Erythroblast (primary cell): ENCODE data around the gene CCNY.

Source experiments
- GATA1 ChIP-seq: IDR thresholded peaks from 2 replicates; pipeline ENCODE4 v1.6.1; 2011; ENCODE audit warnings: low read depth, mild to moderate bottlenecking, control low read depth, low read length, moderate library complexity
- POLR2A ChIP-seq: IDR thresholded peaks from 2 replicates; pipeline ENCODE4 v1.6.1; 2011; ENCODE audit warnings: mild to moderate bottlenecking, low read length

DNA sequence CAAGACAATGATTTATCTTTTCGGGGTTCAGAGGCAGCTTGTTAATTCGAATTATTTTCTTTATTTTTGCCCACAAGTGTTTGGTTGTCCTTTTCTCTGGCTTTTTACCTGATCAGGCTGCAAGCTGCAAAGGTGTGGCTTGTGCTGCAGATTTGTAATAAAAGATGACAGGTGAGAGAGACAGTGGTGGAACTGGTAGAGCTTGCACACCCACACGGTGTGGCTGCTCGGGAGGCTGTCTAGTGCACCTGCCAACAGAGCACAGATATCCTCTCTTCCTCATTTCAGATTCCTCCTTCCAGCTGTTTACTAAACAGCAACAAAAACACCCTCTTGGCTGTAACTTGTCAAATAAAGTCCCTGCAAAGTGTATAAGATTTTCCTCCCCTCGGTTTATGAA, 278.0 kb downstream of the CCNY start:
- TF ChIP-seq POLR2A (no peak), GATA1 (no peak)
